ENCODE measurements around the gene ITFG1.

GRCh38 chr16:47236716-47237115 is 224.1 kb downstream of the ITFG1 start:
- no peak for TF ChIP-seq POLR2A (IDR thresholded peaks at IDR 0.05)
- no peak for TF ChIP-seq CTCF (IDR thresholded peaks at IDR 0.05)
- no peak for TF ChIP-seq EP300 (IDR thresholded peaks at IDR 0.05)
- no peak for TF ChIP-seq POLR2AphosphoS5 (IDR thresholded peaks at IDR 0.05)

All from stomach (tissue), 4 donors.